Activated T-helper 1 cell treated with anti-CD3 and anti-CD28 coated beads, Interleukin-2, amount 50 U/mL, for 16 hours (primary cell): ENCODE measurements around the gene SYT12.
"Not testable (repeated sequence)": the region's sequence is repeated elsewhere in the genome, so short reads cannot be mapped to it uniquely, and the experiment has no call there.

Experiments
- DNase-seq, 2 donors: peaks; one replicate each; pipeline ENCODE4 v3.0.0-alpha.2; 2020; ENCODE audit warnings: low read depth in 1 of 2, low spot score in 1 of 2

The SYT12 gene

DNA sequence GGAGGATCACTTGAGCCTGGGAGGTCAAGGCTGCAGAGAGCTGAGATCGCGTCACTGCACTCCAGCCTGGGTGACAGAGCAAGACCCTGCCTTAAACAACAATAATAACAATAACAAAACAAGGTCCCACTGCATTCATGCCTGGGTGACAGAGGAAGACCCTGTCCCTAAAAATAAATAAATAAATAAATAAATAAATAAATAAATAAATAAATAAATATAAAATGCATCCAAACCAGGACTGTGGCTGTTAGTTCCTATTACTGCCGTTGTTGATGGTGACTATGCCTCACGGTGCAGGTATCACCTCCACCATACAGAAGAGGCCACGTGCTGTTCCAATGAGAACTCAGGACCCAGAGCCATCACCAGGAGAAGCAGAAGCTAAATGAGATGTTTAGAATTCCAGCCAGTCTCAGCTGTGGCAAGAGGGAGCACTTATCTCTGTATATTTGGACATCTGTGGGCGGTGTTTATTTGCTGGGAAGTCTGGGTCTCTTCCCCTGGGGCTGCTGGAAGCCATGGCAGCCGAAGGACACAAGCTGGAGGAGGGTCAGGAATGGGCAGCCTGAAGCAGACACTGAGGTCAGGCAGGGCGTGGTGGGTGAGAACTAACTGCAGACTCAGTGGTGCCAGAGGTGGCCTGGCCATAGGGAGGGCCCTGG lies 26.2 kb upstream of the SYT12 start:
- no peak for DNase-seq

DNA sequence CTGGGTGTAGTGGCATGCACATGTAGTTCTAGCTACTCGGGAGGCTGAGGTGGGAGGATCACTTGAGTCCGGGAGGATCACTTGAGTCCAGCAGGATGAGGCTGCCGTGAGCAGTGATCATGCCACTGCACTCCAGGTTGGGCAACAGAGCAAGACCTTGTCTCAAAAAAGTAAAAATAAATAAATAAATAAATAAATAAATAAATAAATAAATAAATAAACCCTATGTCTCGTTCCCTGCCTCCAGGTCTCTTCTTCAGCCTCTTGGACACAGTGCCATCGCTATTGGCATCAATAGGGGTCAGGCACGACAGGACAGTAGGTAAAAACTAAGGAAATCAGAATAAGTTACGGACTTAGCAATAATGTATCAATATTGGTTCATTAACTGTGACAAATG lies 23.4 kb upstream of the SYT12 start:
- DNase-seq, result no peak

DNA sequence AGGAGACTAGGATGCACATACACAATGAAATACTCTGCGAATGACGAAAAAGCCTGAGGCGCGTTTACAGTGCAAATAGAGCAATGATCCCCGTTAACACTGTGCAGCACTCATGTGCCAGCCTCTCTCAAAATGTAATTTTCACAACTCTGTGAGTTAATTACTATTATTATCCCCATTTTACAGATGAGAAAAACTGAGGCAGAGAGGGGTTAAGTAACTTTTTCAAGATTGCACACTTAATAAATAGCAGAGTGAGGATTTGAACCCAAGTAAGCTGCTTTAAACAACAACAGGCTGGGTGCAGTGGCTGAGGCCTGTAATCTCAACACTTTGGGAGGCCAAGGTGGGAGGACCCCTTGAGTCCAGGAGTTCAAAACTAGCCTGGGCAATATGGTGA lies 21.6 kb upstream of the SYT12 start:
- DNase-seq, result no peak

DNA sequence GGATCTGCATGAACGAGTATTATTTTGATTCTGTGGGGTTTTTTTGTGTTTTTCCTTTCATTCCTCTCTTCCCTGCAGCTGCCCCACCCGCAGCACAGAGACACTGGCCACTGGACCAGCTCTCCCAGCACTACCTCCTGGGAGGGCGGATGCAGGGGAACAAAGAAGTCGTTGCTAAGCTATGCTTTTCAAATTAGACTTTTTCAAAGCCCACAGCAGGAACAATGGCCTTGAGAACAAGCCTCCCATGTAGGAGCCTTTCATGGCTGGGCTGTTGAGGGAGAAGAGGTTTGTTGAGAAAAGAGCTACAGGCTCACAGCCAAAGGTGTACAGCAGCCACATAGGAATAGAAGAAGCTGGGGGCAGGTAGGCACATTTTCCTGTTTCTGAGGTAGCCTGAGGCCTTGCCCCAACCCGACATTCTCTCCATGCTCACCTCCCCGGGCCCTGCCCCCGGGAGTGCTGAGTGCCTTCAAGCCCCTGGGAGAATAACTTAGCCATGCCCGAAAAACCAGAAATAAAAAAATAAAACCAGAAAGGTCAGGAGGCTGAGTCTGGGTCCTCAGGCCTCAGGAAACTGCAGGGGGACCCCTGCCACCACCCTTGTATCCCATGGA lies 20.5 kb upstream of the SYT12 start:
- no peak for DNase-seq

DNA sequence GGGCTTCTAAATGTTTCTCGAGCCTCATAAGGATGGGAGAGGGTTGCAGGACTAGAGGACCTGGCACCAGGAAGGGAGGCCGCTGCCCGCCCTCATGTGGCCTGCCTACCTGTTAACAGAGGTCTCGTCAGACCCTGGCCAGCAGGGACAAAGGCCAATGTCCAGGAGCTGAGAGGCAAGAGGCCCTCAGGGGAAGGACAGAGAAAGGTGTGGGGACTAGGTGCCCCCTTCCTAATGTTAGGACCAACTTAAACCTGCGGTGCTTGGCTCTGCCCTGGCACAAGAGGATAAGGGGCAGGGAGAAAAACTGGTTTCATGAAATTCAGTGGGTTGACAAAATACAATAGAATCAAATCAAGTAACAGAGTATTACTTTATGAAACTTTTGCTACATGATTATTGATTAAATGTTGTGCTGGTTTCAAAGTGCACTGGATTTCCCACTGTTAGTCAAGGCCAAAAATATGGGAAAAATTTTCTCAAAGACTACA lies 20.0 kb upstream of the SYT12 start:
- no peak for DNase-seq

DNA sequence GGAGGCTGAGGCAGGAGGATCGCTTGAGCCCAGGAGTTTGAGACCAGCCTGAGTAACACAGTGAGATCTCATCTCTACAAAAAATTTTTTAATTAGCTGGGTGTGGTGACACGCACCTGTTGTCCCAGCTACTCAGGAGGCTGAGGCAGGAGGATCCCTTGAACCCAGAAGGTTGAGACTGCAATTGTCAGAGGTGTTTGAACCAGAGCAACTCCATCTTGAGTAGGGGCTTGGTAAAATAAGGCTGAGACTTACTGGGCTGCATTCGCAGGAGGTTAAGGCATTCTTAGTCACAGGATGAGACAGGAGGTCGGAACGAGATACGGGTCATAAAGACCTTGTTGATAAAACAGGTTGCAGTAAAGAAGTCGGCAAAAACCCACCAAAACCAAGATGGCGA lies 17.7 kb upstream of the SYT12 start:
- DNase-seq, result not testable (repeated sequence)

DNA sequence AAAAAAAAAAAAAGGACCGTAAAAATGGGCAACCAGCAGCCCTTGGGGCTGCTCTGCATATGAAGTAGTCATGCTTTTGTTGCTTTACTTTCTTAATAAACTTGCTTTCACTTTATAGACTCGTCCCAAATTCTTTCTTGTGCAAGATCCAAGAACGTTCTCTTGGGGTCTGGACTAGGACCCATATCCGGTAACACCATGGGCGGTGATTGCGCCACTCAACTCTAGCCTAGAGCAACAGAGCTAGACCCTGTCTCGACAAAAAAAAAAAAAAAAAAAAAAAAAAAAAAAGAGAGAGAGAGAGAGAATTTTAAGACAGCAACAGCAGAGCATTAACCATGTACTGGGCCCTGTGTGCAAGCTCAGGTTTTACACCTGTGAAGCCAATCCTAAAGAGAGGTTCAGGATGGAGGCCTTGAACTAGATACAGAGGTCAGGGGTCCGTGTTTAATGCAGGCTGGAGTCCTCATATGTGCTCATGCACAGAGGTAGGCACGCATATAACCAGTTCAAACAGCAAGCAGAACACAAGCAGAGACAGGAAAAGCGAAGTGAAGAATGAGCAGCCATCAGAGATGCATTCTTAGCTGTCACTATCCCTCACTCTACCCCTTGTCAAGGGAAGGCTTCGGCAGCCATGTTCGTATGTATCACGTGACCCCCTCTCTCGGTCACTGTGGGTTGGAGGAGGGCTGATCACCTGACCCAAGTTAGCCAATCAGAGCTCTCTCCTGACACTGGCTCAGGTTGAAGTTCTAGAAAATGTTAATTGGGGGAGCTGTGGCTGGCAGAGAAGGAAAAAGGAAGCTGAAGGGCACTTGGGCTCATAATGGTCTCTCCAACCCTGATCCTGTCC lies 16.7 kb upstream of the SYT12 start:
- no peak for DNase-seq

DNA sequence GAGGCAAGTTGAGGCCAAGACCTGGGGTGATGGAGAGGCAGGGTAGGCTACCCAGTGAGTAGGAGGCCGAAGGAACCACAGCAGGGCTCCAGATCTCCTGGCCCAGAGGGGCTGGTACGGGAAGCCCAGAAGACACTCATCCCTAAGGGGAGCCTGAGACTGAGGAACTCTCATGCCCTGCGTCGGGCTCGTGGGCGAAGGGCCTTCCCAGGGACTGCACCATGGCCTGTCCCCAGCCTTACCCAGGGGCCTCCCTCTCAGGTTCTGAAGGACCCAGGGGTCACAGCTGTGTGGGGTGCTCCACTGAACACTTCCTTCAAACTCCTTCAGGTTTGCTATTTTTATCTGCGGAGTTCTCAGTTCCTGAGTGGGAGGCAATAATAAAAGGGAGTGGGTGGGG lies 15.8 kb upstream of the SYT12 start:
- DNase-seq, result no peak

DNA sequence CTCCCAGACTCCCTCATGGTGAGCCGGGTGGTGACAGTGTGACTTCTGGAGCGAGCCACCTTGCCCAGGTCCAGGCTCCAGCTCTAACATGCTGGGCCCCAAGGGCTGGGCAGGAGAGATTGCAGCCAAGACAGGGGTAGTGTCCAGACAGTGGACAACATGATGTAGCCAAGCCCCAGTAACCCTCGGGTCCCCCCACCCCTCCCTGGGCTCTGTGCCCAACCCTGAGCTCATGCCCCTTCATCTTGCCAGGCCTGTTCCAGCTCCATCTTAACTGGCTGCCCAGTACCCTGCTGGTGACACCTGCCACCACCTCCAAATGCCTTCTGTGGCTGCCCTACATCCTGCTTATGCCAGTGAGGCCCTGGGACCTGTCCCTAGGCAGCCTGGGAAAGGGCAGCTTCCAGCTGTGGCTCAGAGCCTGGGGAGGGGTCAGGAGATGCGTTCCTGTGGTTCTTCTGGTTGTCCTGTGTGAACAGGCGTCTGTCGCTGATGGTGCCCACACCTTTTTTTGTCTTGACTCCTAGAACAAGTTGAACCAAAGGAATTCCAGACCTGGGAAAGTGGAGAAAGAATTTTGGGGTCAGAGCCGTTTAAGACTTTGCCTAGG lies 12.5 kb upstream of the SYT12 start:
- no peak for DNase-seq

DNA sequence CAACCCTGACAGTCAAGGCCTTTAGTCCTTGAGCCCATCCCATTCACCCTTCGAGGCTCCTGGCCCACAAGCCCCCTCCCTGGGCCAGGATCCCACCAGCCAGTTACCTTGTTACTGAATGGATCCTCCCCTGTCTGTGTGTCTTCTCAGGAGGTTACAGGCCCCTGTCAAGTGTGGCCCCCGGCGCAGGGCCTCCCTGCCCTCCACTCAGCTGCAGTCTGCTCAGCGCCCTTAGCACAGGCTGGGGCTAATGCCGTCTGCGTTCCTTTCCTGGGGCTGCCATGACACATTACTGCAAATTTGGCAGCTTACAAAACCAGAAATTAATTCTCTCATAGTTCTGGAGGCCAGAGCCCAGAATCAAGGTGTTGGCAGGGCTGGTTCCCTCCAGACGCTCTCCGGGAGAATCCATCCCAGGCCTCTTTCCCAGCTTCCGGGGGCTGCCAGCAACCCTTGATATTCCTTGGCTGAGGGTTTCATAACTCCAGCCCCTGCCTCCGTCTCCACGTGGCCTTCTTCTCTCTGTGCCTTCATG lies 9.4 kb upstream of the SYT12 start:
- no peak for DNase-seq

DNA sequence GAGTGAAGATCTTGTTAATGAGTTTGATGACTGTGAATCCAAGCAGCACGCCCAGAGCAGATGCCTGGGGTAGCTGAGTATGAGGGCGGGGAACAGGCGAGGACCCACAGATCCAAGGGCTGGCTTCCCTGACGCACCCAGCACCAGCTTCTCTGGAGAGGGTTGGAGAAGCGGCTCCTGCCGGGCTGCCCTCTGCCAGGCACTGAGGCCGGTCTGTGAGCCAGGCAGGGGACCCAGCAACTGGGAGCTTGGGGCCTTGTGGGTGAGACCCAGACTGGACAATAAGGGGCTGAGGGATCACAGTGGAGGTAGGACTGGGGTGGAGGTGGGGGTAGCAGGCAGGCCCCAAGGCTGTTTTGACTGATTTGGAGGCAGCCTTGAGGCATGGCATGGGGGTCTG lies 8.6 kb upstream of the SYT12 start:
- DNase-seq, result no peak

DNA sequence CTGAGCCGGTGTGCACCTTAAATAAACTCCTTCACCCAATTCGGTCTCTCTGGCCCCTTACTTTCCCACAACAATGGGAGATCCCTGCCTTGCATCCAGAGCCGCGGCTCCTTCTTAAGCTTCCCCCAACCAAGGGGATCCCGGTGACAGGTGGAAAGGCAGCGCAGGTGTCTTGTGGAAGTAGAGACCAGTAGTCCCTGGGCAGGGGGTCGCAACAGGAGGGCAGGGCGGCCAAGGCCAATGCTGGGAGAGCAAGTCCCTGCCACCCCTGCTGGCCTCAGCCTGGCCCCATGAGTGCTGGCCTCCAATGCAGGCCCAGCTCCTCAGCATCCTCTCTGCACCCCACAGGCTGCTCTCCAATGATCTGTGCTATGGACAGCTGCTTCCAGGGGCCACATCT lies 7.9 kb upstream of the SYT12 start:
- no peak for DNase-seq

DNA sequence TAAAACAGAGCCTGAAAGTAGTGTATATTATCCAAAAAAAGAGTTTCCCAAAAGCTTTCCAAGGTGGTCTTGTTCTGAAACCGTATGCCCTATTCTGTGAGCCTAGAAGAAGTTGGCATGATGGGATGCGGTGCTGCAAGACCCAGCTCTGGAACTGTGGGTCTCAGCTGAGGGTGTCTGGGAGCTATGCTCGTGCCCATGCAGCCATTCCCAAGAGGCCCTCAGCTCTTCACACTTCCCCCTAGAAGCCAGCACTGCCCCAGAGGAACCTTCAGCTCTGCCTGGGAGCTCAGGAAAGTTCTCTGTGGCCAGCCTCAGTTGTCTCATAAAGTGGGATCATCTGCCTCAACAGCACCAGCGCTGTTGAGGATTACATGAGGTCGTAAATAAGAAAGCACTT lies 6.4 kb upstream of the SYT12 start:
- DNase-seq, result no peak

DNA sequence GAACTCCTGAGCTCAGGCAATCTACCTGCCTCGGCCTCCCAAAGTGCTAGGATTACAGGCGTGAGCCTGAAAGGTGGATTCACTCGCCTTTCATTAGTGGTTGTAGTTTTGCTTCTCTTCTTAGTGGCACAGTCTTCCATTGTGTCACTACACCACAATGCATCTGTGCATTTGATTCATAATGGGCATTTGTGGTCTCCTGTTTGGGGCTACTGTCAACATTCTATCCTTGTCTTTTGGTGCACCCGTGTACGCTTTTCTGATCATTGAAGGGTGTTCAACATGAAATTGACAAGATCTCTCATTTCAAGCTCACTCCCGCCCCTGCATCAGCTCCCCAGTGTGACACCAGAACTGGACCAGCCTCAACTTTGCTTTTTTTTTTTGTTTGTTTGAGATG lies 2.0 kb upstream of the SYT12 start:
- DNase-seq, result no peak

DNA sequence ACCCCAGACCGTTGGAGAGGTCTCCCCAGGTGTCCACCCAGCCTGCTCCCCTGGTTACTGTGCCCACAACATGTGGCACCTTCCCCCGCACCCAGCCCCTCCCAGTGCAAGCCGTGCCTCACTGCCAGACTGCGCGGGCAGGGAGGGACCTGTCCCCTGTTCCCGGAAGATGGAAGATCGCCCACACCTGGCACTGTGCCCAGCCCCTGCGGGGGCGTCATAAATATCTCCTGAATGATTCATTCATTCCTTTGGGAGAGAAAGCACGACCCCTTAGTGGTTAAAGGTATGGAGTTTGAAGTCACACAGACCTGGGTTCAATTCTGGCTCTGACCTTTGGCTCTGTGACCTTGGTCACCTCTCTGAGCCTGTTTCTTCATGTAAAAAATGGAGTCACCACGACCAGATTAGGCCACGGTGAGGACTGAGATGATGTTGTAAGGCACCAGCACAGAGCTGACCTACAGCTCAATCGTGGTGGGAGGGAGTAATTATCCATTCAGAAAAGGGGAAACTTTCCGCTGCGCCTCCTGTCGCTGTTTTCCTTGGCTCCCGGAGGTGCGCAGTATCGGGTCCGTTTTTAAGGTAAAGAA lies 497 bp upstream of the SYT12 start:
- DNase-seq, result no peak

DNA sequence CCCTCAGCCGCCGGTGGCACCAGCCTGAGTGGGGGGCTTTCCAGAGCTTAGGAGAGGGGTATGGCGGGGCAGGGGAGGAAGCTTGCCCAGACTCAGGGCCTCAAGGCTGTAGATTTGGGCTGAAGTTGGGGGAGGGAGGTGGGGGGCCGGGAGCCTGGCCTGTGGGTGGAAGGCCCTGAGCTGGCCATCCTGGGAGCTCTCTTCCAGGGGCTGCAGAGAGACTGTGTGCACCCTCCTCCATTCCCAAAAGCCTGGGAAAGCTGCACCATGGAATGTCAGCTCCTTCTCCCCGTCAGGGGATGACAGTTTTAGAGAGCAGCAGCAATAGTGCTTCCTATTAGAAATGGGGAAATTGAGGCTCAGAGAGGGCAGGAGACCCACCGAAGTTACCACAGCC lies 1.0 kb downstream of the SYT12 start:
- no peak for DNase-seq

DNA sequence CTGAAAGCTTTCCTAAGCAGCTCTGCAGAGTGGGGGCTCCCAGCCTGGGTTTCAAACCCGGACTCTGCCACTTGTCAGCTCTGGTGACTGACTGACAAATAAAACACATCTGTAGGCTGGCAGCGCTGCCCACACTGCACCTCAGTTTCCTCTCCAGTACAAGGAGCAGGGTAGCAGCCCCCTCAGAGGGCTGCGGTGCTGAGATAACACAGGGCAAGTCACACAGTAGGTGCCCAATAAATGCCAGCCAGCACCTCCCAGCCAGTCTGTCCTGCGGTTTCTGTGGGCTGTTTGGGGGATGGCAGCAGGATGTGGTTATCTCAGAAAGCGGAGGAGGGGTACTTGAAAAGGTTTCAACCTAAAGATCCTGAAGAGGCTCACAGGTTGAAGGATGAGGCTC lies 1.5 kb downstream of the SYT12 start:
- peak; percentile 8 to 11 for DNase-seq

DNA sequence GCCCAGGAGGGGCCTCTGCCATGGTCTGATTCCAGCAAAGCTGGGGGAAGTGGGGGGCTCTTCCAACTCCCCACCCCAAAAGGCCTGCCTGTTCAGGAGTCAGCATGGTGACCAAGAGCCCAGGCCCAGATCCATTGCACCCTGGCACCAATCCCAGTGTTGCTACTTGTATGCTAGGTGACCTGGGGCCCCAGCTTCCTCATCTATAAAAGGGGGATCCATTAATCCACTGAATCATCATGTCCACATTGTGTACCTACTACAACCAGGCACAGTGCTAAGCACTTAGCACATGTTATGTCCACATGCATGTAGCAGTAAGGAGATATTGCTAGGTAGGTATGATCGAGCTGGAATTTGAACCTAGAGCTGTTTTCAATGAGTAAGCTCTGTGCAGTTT lies 2.0 kb downstream of the SYT12 start:
- DNase-seq, result no peak

DNA sequence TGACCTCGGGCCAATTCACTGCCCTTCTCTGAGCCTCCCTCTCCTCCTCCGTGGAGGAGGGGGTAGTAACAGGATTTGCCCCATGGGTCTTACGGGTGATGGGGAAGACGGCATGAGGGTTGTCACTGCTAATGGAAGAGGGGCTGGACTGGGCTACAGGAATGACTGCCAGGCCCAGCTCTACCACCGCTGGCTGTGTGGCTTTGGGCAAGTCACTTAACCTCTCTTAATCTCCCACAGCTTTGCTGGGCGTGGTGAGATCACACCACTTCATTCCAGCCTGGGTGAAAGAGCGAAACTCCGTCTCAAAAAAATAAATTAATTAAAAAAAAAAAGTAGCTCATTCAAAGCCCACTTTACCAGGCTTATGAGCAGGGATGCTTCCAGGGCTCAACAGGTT lies 2.8 kb downstream of the SYT12 start:
- DNase-seq, result no peak

DNA sequence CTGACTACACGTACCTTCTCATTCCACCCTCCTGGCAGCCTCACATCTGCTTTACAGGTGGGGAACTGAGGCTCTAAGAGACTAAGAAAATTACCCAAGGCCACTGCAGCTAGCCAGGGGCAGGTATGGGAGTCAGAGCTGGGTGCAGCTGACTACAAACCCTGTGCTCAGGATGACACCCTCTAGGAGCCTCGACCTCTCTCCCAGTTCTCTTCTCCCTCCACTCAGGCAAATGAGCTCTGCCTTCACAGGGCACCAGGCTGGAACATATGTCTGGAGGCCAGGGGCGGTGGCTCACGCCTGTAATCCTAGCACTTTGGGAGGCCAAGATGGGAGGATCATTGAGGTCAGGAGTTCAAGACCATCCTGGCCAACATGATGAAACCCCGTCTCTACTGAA lies 4.0 kb downstream of the SYT12 start:
- no peak for DNase-seq

DNA sequence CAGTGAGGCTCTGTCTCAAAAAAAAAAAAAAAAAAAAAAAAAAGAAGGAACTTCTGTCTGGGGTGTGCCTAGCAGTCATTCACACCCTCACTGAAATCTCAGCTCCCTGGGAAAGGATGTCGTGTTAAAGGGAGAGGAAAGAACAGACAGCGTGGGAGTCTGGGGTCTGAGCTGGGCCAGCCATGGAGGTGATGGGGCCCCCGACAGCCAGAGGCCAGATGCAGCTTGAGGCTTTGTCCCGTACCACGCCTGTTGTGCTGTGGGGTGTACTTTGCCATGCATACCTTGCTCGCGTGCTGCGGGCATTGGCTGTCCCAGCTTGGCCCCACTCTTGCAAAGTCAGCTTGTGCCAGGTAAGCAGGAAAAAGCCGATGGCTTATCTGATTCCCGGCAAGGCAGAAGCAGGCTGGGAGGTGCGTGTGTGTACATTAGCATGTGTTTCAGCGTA lies 4.6 kb downstream of the SYT12 start:
- no peak for DNase-seq
